Mesenchymal stem cell (in vitro differentiated cells and primary cell): Measurements from ENCODE around the gene ARHGAP21.

Source experiments
- DNase-seq: peaks from one replicate; pipeline ENCODE4 v3.0.0-alpha.2; 2013
- H2AFZ ChIP-seq: one replicate; pipeline ENCODE4 v1.6.1; 2013; ENCODE audit warnings: low read depth, mild to moderate bottlenecking, control low read depth, inconsistent platforms, low read length, moderate library complexity
- H2AK5ac ChIP-seq: 2 replicates; pipeline ENCODE4 v1.6.1; 2013; ENCODE audit warnings: low read length, moderate library complexity, mild to moderate bottlenecking, inconsistent platforms; ENCODE audit not compliant: severe bottlenecking
- H2BK120ac ChIP-seq: one replicate; pipeline ENCODE4 v1.6.1; 2013; ENCODE audit warnings: low read depth, mild to moderate bottlenecking, inconsistent platforms, low read length, moderate library complexity
- H2BK12ac ChIP-seq, 2 experiments: one replicate each; pipeline ENCODE4 v1.6.1; 2013; ENCODE audit warnings: inconsistent platforms in 2 of 2, low read length in 2 of 2, mild to moderate bottlenecking in 2 of 2, moderate library complexity in 2 of 2, control low read depth in 1 of 2
- H2BK15ac ChIP-seq: one replicate; pipeline ENCODE4 v1.6.1; 2013; ENCODE audit warnings: mild to moderate bottlenecking, low read depth, inconsistent platforms; ENCODE audit not compliant: poor library complexity, severe bottlenecking
- H2BK5ac ChIP-seq: 2 replicates; pipeline ENCODE4 v1.6.1; 2013; ENCODE audit warnings: low read depth, mild to moderate bottlenecking, low read length, control low read depth, inconsistent platforms; ENCODE audit not compliant: poor library complexity, severe bottlenecking
- H3K14ac ChIP-seq, 2 experiments: one replicate each; pipeline ENCODE4 v1.6.1; 2013; ENCODE audit warnings: inconsistent platforms in 2 of 2, low read length in 2 of 2, control low read depth in 1 of 2, mild to moderate bottlenecking in 1 of 2, moderate library complexity in 1 of 2
- H3K18ac ChIP-seq, 2 experiments: one replicate each; pipeline ENCODE4 v1.6.1; 2013; ENCODE audit warnings: inconsistent platforms in 2 of 2, low read length in 2 of 2, control low read depth in 1 of 2, low read depth in 1 of 2, mild to moderate bottlenecking in 1 of 2
- H3K23ac ChIP-seq, 2 experiments: one replicate each; pipeline ENCODE4 v1.6.1; 2013; ENCODE audit warnings: inconsistent platforms in 2 of 2, low read length in 2 of 2, mild to moderate bottlenecking in 2 of 2, moderate library complexity in 2 of 2, control low read depth in 1 of 2
- H3K27ac ChIP-seq: 2 replicates; pipeline ENCODE4 v1.5.1; 2013; ENCODE audit warnings: mild to moderate bottlenecking, moderate library complexity, low read length, control low read depth, inconsistent platforms; ENCODE audit not compliant: poor library complexity, severe bottlenecking
- H3K27me3 ChIP-seq, 2 experiments: 2 replicates each; pipeline versions ENCODE4 v1.6.1 to v1.7.0; 2013; ENCODE audit warnings: low read length in 2 of 2, mild to moderate bottlenecking in 2 of 2, moderate library complexity in 2 of 2, control low read depth in 1 of 2, inconsistent platforms in 1 of 2; ENCODE audit not compliant: control insufficient read depth in 1 of 2, insufficient read depth in 1 of 2
- H3K36me3 ChIP-seq, 2 experiments: 2 replicates each; pipeline versions ENCODE4 v1.6.1 to v1.7.0; 2013; ENCODE audit warnings: low read length in 2 of 2, control low read depth in 1 of 2, inconsistent platforms in 1 of 2, low read depth in 1 of 2, mild to moderate bottlenecking in 1 of 2; ENCODE audit not compliant: insufficient read depth in 2 of 2, control insufficient read depth in 1 of 2
- H3K4ac ChIP-seq, 2 experiments: one replicate each; pipeline ENCODE4 v1.6.1; 2013; ENCODE audit warnings: inconsistent platforms in 2 of 2, low read length in 2 of 2, mild to moderate bottlenecking in 2 of 2, moderate library complexity in 2 of 2, control low read depth in 1 of 2, low read depth in 1 of 2
- H3K4me1 ChIP-seq: 2 replicates; pipeline ENCODE4 v1.6.1; 2013; ENCODE audit warnings: low read depth, low read length, control low read depth; ENCODE audit not compliant: control insufficient read depth, insufficient read depth
- H3K4me2 ChIP-seq: 2 replicates; pipeline ENCODE4 v1.6.1; 2013; ENCODE audit warnings: low read length, mild to moderate bottlenecking, inconsistent platforms; ENCODE audit not compliant: poor library complexity, severe bottlenecking
- H3K4me3 ChIP-seq, 2 experiments: 2 replicates each; pipeline versions ENCODE4 v1.5.1 to v1.7.0; 2013; ENCODE audit warnings: low read length in 2 of 2, mild to moderate bottlenecking in 2 of 2, control low read depth in 1 of 2, low read depth in 1 of 2; ENCODE audit not compliant: insufficient read depth in 1 of 2
- H3K79me1 ChIP-seq: replicated peaks from 2 replicates; pipeline ENCODE4 v1.6.1; 2013; ENCODE audit warnings: mild to moderate bottlenecking, control low read depth, low read length, inconsistent platforms; ENCODE audit not compliant: poor library complexity, severe bottlenecking
- H3K9ac ChIP-seq: 2 replicates; pipeline ENCODE4 v1.7.0; 2013; ENCODE audit warnings: mild to moderate bottlenecking, low read length, moderate library complexity
- H3K9me3 ChIP-seq: 2 replicates; pipeline ENCODE4 v1.7.0; 2013; ENCODE audit warnings: mild to moderate bottlenecking, low read length; ENCODE audit not compliant: control insufficient read depth
- H4K8ac ChIP-seq: one replicate; pipeline ENCODE4 v1.6.1; 2013; ENCODE audit warnings: inconsistent platforms, mild to moderate bottlenecking, low read length, moderate library complexity
- H4K91ac ChIP-seq: one replicate; pipeline ENCODE4 v1.6.1; 2013; ENCODE audit warnings: mild to moderate bottlenecking, low read length, inconsistent platforms
- WGBS: methylation state at CpG from one replicate; pipeline ENCODE4 v1.1.7; 2013; ENCODE audit warnings: mixed read lengths; 5-methylcytosine and 5-hydroxymethylcytosine counted together

Gene ARHGAP21

DNA sequence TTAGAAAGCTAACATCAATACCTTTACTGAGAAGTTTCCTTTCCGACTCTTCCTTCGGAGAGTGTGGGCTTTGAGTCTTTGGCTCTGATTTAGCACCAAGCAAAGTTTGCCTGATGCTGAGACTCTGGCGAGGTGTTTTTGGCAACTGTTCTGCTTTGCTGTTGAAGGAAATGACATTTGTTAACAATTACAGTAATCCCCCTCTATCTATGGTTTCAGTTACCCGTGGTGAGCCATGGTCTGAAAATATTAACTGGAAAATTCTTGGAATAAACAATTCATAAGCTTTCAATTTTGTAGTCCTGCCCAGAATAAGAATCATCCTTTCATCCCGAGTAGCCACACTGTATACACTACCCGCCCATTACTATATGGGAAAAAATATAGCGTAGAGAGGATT is 126.3 kb downstream of the ARHGAP21 start:
- Histone ChIP-seq H3K9ac (no peak overlapping the region), H2BK12ac (no peak overlapping the region), H2AK5ac (no peak overlapping the region), H2BK5ac (no peak overlapping the region), H3K27me3 (no peaks in the 10 kb centered on the region), H3K4me2 (no peak overlapping the region), H3K4ac (no peak overlapping the region), H2BK15ac (no peak overlapping the region), H3K4me1 (no peaks in the 10 kb centered on the region), H4K91ac (no peak overlapping the region), H3K18ac (no peak overlapping the region), H3K27ac (no peak overlapping the region), H3K14ac (no peak overlapping the region), H2BK120ac (no peak overlapping the region), H3K23ac (no peak overlapping the region), H3K36me3 (peaks cover 9 to 100% of the 10 kb centered on the region in 2 experiments), H4K8ac (no peak overlapping the region), H3K4me3 (no peak overlapping the region), H3K9me3 (no peaks in the 10 kb centered on the region), H3K79me1 (peaks cover 3% of the 10 kb centered on the region), H2AFZ (no peak overlapping the region)
- DNase-seq, result no peak
- 100% methylated on average over 4 of the region's 7 CpGs for WGBS

DNA sequence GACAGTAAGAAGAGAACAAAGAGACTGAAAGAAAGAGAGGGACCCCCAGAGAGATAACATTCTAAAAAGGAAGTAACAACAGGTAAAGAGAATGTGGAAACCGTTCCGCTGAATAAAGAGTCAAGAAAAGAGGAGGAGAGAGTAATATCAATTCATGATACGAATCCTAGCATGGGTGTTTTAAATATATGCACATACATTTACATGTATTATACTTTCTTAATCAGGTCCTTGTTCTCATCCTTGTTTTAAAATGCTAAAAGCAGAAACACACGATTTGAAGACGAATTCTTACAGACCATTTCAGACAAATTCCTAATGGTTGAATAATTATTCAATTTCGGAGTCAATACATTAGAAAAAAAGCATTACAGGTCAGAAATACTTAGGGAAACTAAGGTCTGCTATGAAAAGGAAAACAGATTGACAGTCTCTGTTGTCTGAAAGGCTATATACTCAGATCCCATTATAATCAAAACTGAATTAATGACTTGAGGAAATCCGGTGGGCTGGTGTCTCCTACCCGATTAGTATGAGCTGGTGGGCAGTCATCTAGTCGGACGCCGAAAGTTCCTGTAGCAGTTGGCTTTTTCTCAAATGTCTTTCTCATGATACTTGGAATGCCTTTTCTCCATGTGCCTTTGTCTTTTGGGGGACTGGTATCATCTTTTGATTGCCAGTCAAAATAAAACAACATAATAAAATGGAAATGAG is 127.3 kb downstream of the ARHGAP21 start:
- Histone ChIP-seq H2BK5ac (no peak overlapping the region), H3K27me3 (no peaks in the 10 kb centered on the region), H3K23ac (no peak overlapping the region), H3K79me1 (peaks cover 3% of the 10 kb centered on the region), H2AK5ac (no peak overlapping the region), H3K14ac (no peak overlapping the region), H4K8ac (no peak overlapping the region), H3K9me3 (no peaks in the 10 kb centered on the region), H2AFZ (no peak overlapping the region), H2BK15ac (no peak overlapping the region), H3K4me2 (no peak overlapping the region), H3K36me3 (peaks cover 10 to 100% of the 10 kb centered on the region in 2 experiments), H3K27ac (no peak overlapping the region), H3K9ac (no peak overlapping the region), H2BK120ac (no peak overlapping the region), H4K91ac (no peak overlapping the region), H2BK12ac (no peak overlapping the region), H3K4me1 (no peaks in the 10 kb centered on the region), H3K18ac (no peak overlapping the region), H3K4me3 (no peak overlapping the region), H3K4ac (no peak overlapping the region)
- DNase-seq, result no peak
- WGBS, result 96% methylated on average over 3 of the region's 11 CpGs

DNA sequence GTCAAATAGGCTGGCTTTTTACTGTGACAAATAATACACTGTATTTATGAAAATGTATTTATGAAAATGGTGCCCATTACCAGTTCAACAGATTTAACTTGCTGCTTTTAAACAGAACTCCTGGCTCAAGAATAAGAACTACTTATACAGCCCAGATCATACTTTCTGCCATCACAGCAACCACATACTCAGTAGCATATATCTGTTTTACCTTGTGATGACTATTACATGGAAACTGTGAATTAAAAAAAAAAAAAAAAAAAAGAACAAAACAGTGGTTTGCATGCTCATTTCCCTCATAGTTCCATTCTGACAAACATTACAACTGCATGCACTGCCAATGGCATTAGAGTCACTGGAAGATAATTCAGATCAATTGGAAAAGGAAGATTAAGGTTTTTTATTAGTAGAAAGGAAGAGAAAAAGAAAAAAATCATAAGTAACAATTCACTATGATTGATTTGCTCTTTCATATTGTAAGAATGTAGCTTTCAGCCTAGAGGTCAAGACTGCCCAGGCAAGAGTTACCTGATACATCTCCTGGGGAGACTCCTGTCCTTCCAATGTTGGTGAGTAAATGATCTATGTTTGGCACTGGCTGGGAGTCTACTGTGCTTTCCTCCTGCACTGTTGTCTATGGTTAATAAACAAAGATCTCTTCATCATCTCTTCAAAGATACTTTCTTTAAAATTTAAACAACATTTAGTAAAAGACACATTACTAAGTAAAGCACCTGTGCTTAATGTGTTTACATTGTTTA is 132.8 kb downstream of the ARHGAP21 start:
- Histone ChIP-seq H3K14ac (no peak overlapping the region), H3K79me1 (peaks cover 2% of the 10 kb centered on the region), H3K4me2 (no peak overlapping the region), H2BK120ac (no peak overlapping the region), H3K9me3 (no peaks in the 10 kb centered on the region), H3K4me1 (no peaks in the 10 kb centered on the region), H3K27me3 (no peaks in the 10 kb centered on the region), H3K18ac (no peak overlapping the region), H4K91ac (no peak overlapping the region), H2AFZ (no peak overlapping the region), H3K23ac (no peak overlapping the region), H3K36me3 (peaks cover 11 to 100% of the 10 kb centered on the region in 2 experiments), H2AK5ac (no peak overlapping the region), H2BK5ac (no peak overlapping the region), H3K27ac (no peak overlapping the region), H2BK12ac (no peak overlapping the region), H3K4ac (no peak overlapping the region), H3K9ac (no peak overlapping the region), H4K8ac (no peak overlapping the region), H3K4me3 (no peak overlapping the region), H2BK15ac (no peak overlapping the region)
- no peak for DNase-seq

DNA sequence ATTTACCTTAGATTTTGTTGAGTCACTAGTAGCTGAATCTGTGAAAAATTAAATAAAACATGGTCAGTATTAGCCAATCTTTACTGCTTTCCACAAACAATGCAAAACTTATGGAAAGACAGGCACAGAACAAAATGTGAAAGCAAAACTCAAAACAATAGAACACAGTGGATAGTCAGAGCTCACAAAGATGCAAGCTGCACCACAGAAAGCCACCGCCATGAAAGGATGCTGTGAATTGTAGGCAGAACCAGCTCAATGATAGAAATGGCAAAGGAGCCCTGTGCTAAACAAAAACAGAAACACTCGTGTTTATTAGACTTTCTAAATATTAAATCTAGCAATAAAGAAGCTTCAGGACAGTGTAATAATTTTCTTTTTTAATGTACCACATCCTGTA is 134.4 kb downstream of the ARHGAP21 start:
- H2BK5ac ChIP-seq, result no peak overlapping the region
- no peak overlapping the region for H3K4me2 ChIP-seq
- no peak overlapping the region for H3K4ac ChIP-seq
- WGBS, result 80% methylated on average over 1 of the region's 2 CpGs
- no peak overlapping the region for H3K4me3 ChIP-seq
- H3K4me1 ChIP-seq, result no peaks in the 10 kb centered on the region
- no peak overlapping the region for H2BK15ac ChIP-seq
- no peak overlapping the region for H4K91ac ChIP-seq
- H2AFZ ChIP-seq, result no peak overlapping the region
- DNase-seq, result no peak
- peaks cover 18 to 98% of the 10 kb centered on the region in 2 experiments for H3K36me3 ChIP-seq
- H2AK5ac ChIP-seq, result no peak overlapping the region
- H2BK12ac ChIP-seq, result no peak overlapping the region
- H4K8ac ChIP-seq, result no peak overlapping the region
- H3K9ac ChIP-seq, result no peak overlapping the region
- H3K14ac ChIP-seq, result no peak overlapping the region
- H3K27ac ChIP-seq, result no peak overlapping the region
- H2BK120ac ChIP-seq, result no peak overlapping the region
- no peak overlapping the region for H3K18ac ChIP-seq
- no peak overlapping the region for H3K23ac ChIP-seq
- peaks cover 2% of the 10 kb centered on the region for H3K79me1 ChIP-seq
- no peaks in the 10 kb centered on the region for H3K9me3 ChIP-seq
- no peaks in the 10 kb centered on the region for H3K27me3 ChIP-seq
